ENCODE data around the gene TDRD1. TPM values are rescaled to one million over a fixed set of nuclear protein-coding genes. Genes with fewer than 3 reads are reported as not detected.

TDRD1 gene
- total RNA-seq, 1 experiment from 2014 or later: not detected

- Histone ChIP-seq H3K4me3 (ENCODE audit: low read length) (no peak overlapping the region), H4K20me1 (ENCODE audit: insufficient read depth, low read depth, low read length) (no peaks in the 10 kb centered on the region), H3K9me3 (ENCODE audit: low read length) (no peaks in the 10 kb centered on the region), H3K27me3 (ENCODE audit: low read length) (no peaks in the 10 kb centered on the region), H3K4me1 (ENCODE audit: low read length) (0 out of 2 replicates have a peak, but pooled peaks cover 4% of the 10 kb centered on the region), H3K9me2 (replicated peaks; ENCODE audit: insufficient read depth, low read length) (no peaks in the 10 kb centered on the region), H3K79me2 (ENCODE audit: low read length) (no peaks in the 10 kb centered on the region), H3K36me3 (ENCODE audit: insufficient read depth, low read length) (no peaks in the 10 kb centered on the region), H2AFZ (ENCODE audit: low read length) (no peak overlapping the region), H3K27ac (ENCODE audit: low read length) (no peak overlapping the region), H3K4me2 (ENCODE audit: low read depth, low read length, poor library complexity, severe bottlenecking) (no peak overlapping the region), H3K9ac (ENCODE audit: low read length) (no peak overlapping the region)
- no peak for DNase-seq
These were observed 23.7 kb downstream of the TDRD1 start for GRCh38 chr10:114202812-114203211.

- Histone ChIP-seq H3K9ac (ENCODE audit: low read length) (no peak overlapping the region), H3K27ac (ENCODE audit: low read length) (no peak overlapping the region), H3K4me2 (ENCODE audit: low read depth, low read length, poor library complexity, severe bottlenecking) (no peak overlapping the region), H3K9me2 (replicated peaks; ENCODE audit: insufficient read depth, low read length) (no peaks in the 10 kb centered on the region), H3K79me2 (ENCODE audit: low read length) (no peaks in the 10 kb centered on the region), H3K4me1 (ENCODE audit: low read length) (0 out of 2 replicates have a peak, but pooled peaks cover 4% of the 10 kb centered on the region), H3K27me3 (ENCODE audit: low read length) (no peaks in the 10 kb centered on the region), H2AFZ (ENCODE audit: low read length) (no peak overlapping the region), H3K4me3 (ENCODE audit: low read length) (no peak overlapping the region), H4K20me1 (ENCODE audit: insufficient read depth, low read depth, low read length) (no peaks in the 10 kb centered on the region), H3K36me3 (ENCODE audit: insufficient read depth, low read length) (no peaks in the 10 kb centered on the region), H3K9me3 (ENCODE audit: low read length) (no peaks in the 10 kb centered on the region)
- DNase-seq: no peak
These were observed 27.7 kb downstream of the TDRD1 start for GRCh38 chr10:114206902-114207301.

DNA sequence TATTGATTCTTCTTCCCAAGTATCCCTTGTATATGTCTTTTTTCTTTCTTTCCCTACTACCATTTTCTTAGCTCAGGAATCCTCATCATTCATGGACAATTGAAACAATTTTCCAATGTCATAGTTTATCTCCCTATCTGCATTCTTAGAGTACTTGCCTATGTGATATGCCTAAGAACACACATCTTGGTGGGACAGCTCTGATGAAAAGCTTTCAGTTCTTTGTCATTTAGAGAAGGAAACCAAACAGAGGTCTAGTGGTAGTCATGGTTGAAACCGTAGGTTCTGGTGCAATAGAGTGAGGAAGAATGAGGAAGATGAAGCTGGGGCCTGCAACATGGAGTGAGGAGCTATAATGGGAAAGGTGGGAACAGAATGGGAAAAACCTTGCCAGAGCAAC is 28.2 kb downstream of the TDRD1 start:
- no peaks in the 10 kb centered on the region for H3K36me3 ChIP-seq (ENCODE audit: insufficient read depth, low read length)
- H3K27me3 ChIP-seq (ENCODE audit: low read length): no peaks in the 10 kb centered on the region
- no peaks in the 10 kb centered on the region for H3K9me3 ChIP-seq (ENCODE audit: low read length)
- 0 out of 2 replicates have a peak, but pooled peaks cover 4% of the 10 kb centered on the region for H3K4me1 ChIP-seq (ENCODE audit: low read length)
- no peaks in the 10 kb centered on the region for H3K9me2 ChIP-seq (replicated peaks; ENCODE audit: insufficient read depth, low read length)
- no peak overlapping the region for H3K4me2 ChIP-seq (ENCODE audit: low read depth, low read length, poor library complexity, severe bottlenecking)
- H3K4me3 ChIP-seq (ENCODE audit: low read length): no peak overlapping the region
- H3K79me2 ChIP-seq (ENCODE audit: low read length): no peaks in the 10 kb centered on the region
- no peaks in the 10 kb centered on the region for H4K20me1 ChIP-seq (ENCODE audit: insufficient read depth, low read depth, low read length)
- no peak for DNase-seq
- no peak overlapping the region for H3K9ac ChIP-seq (ENCODE audit: low read length)
- no peak overlapping the region for H2AFZ ChIP-seq (ENCODE audit: low read length)
- H3K27ac ChIP-seq (ENCODE audit: low read length): no peak overlapping the region

- no peaks in the 10 kb centered on the region for H4K20me1 ChIP-seq (ENCODE audit: insufficient read depth, low read depth, low read length)
- no peak overlapping the region for H3K27ac ChIP-seq (ENCODE audit: low read length)
- no peaks in the 10 kb centered on the region for H3K79me2 ChIP-seq (ENCODE audit: low read length)
- H3K9me3 ChIP-seq (ENCODE audit: low read length): no peaks in the 10 kb centered on the region
- H2AFZ ChIP-seq (ENCODE audit: low read length): no peak overlapping the region
- no peak overlapping the region for H3K9ac ChIP-seq (ENCODE audit: low read length)
- H3K4me1 ChIP-seq (ENCODE audit: low read length): 0 out of 2 replicates have a peak, but pooled peaks cover 3% of the 10 kb centered on the region
- H3K36me3 ChIP-seq (ENCODE audit: insufficient read depth, low read length): no peaks in the 10 kb centered on the region
- H3K27me3 ChIP-seq (ENCODE audit: low read length): no peaks in the 10 kb centered on the region
- no peak overlapping the region for H3K4me2 ChIP-seq (ENCODE audit: low read depth, low read length, poor library complexity, severe bottlenecking)
- no peak overlapping the region for H3K4me3 ChIP-seq (ENCODE audit: low read length)
- DNase-seq: no peak
- no peaks in the 10 kb centered on the region for H3K9me2 ChIP-seq (replicated peaks; ENCODE audit: insufficient read depth, low read length)
These were observed 29.2 kb downstream of the TDRD1 start for GRCh38 chr10:114208351-114208750.

- H4K20me1 ChIP-seq (ENCODE audit: insufficient read depth, low read depth, low read length): no peaks in the 10 kb centered on the region
- no peaks in the 10 kb centered on the region for H3K79me2 ChIP-seq (ENCODE audit: low read length)
- H3K9me2 ChIP-seq (replicated peaks; ENCODE audit: insufficient read depth, low read length): no peaks in the 10 kb centered on the region
- H3K27me3 ChIP-seq (ENCODE audit: low read length): no peaks in the 10 kb centered on the region; the same call in 1 of the 2 replicates
- H3K9ac ChIP-seq (ENCODE audit: low read length): no peak overlapping the region
- no peak overlapping the region for H2AFZ ChIP-seq (ENCODE audit: low read length)
- no peaks in the 10 kb centered on the region for H3K4me1 ChIP-seq (ENCODE audit: low read length)
- H3K9me3 ChIP-seq (ENCODE audit: low read length): no peaks in the 10 kb centered on the region
- H3K36me3 ChIP-seq (ENCODE audit: insufficient read depth, low read length): no peaks in the 10 kb centered on the region
- no peak overlapping the region for H3K27ac ChIP-seq (ENCODE audit: low read length)
- no peak for DNase-seq
- no peak overlapping the region for H3K4me3 ChIP-seq (ENCODE audit: low read length)
- H3K4me2 ChIP-seq (ENCODE audit: low read depth, low read length, poor library complexity, severe bottlenecking): no peak overlapping the region
These were observed 33.0 kb downstream of the TDRD1 start for GRCh38 chr10:114212153-114212552.

GRCh38 chr10:114215033-114215432 is 35.9 kb downstream of the TDRD1 start:
- Histone ChIP-seq H3K27ac (ENCODE audit: low read length) (no peak overlapping the region), H3K9me3 (ENCODE audit: low read length) (no peaks in the 10 kb centered on the region), H3K9ac (ENCODE audit: low read length) (no peak overlapping the region), H3K4me2 (ENCODE audit: low read depth, low read length, poor library complexity, severe bottlenecking) (no peak overlapping the region), H3K9me2 (replicated peaks; ENCODE audit: insufficient read depth, low read length) (no peaks in the 10 kb centered on the region), H3K4me1 (ENCODE audit: low read length) (no peaks in the 10 kb centered on the region), H2AFZ (ENCODE audit: low read length) (no peak overlapping the region), H3K36me3 (ENCODE audit: insufficient read depth, low read length) (no peaks in the 10 kb centered on the region), H3K27me3 (ENCODE audit: low read length) (no peaks in the 10 kb centered on the region; the same call in 1 of the 2 replicates), H3K4me3 (ENCODE audit: low read length) (no peak overlapping the region), H4K20me1 (ENCODE audit: insufficient read depth, low read depth, low read length) (no peaks in the 10 kb centered on the region), H3K79me2 (ENCODE audit: low read length) (no peaks in the 10 kb centered on the region)
- no peak for DNase-seq

- no peaks in the 10 kb centered on the region for H3K9me3 ChIP-seq (ENCODE audit: low read length)
- H3K36me3 ChIP-seq (ENCODE audit: insufficient read depth, low read length): no peaks in the 10 kb centered on the region
- H3K4me3 ChIP-seq (ENCODE audit: low read length): no peak overlapping the region
- no peak overlapping the region for H3K4me2 ChIP-seq (ENCODE audit: low read depth, low read length, poor library complexity, severe bottlenecking)
- H3K79me2 ChIP-seq (ENCODE audit: low read length): no peaks in the 10 kb centered on the region
- no peak overlapping the region for H3K9ac ChIP-seq (ENCODE audit: low read length)
- no peaks in the 10 kb centered on the region for H3K9me2 ChIP-seq (replicated peaks; ENCODE audit: insufficient read depth, low read length)
- H2AFZ ChIP-seq (ENCODE audit: low read length): no peak overlapping the region
- peaks cover 5% of the 10 kb centered on the region for H3K4me1 ChIP-seq (ENCODE audit: low read length)
- no peak overlapping the region for H3K27ac ChIP-seq (ENCODE audit: low read length)
- no peaks in the 10 kb centered on the region for H4K20me1 ChIP-seq (ENCODE audit: insufficient read depth, low read depth, low read length)
- no peaks in the 10 kb centered on the region for H3K27me3 ChIP-seq (ENCODE audit: low read length)
- no peak for DNase-seq
These were observed 41.1 kb downstream of the TDRD1 start for GRCh38 chr10:114220281-114220680.

DNA sequence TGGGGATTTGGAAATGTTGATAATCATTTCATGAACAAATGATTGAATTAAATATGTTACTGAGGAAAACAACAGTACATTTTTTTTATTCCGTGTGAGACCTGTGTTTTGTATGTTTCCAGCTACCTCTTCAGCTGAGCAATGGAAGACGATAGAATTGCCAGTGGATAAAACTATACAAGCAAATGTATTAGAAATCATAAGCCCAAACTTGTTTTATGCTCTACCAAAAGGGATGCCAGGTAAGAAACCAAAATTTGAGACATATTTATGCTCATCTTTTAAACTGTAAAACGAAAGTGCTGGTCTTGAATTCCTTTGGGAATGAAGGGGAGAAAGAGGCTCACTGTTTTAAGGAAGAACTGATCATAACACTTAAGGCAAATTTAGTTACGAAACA is 42.1 kb downstream of the TDRD1 start:
- DNase-seq: no peak
- no peak overlapping the region for H3K4me2 ChIP-seq (ENCODE audit: low read depth, low read length, poor library complexity, severe bottlenecking)
- no peaks in the 10 kb centered on the region for H3K27me3 ChIP-seq (ENCODE audit: low read length)

GRCh38 chr10:114223066-114223465 is 43.9 kb downstream of the TDRD1 start:
- no peaks in the 10 kb centered on the region for H3K9me2 ChIP-seq (replicated peaks; ENCODE audit: insufficient read depth, low read length)
- H3K9ac ChIP-seq (ENCODE audit: low read length): no peak overlapping the region
- no peak overlapping the region for H2AFZ ChIP-seq (ENCODE audit: low read length)
- no peaks in the 10 kb centered on the region for H3K9me3 ChIP-seq (ENCODE audit: low read length)
- no peaks in the 10 kb centered on the region for H4K20me1 ChIP-seq (ENCODE audit: insufficient read depth, low read depth, low read length)
- H3K27ac ChIP-seq (ENCODE audit: low read length): no peak overlapping the region
- H3K4me1 ChIP-seq (ENCODE audit: low read length): peaks cover 6% of the 10 kb centered on the region
- no peaks in the 10 kb centered on the region for H3K79me2 ChIP-seq (ENCODE audit: low read length)
- no peak for DNase-seq
- H3K4me3 ChIP-seq (ENCODE audit: low read length): no peak overlapping the region
- no peaks in the 10 kb centered on the region for H3K36me3 ChIP-seq (ENCODE audit: insufficient read depth, low read length)
- H3K27me3 ChIP-seq (ENCODE audit: low read length): no peaks in the 10 kb centered on the region
- H3K4me2 ChIP-seq (ENCODE audit: low read depth, low read length, poor library complexity, severe bottlenecking): no peak overlapping the region

More for the DNA sequence above, 42.1 kb downstream of the TDRD1 start:
- Histone ChIP-seq H3K79me2 (ENCODE audit: low read length) (no peaks in the 10 kb centered on the region), H3K4me1 (ENCODE audit: low read length) (peaks cover 6% of the 10 kb centered on the region), H3K27ac (ENCODE audit: low read length) (no peak overlapping the region), H2AFZ (ENCODE audit: low read length) (no peak overlapping the region), H3K36me3 (ENCODE audit: insufficient read depth, low read length) (no peaks in the 10 kb centered on the region), H3K9me3 (ENCODE audit: low read length) (no peaks in the 10 kb centered on the region), H3K9me2 (replicated peaks; ENCODE audit: insufficient read depth, low read length) (no peaks in the 10 kb centered on the region), H4K20me1 (ENCODE audit: insufficient read depth, low read depth, low read length) (no peaks in the 10 kb centered on the region), H3K4me3 (ENCODE audit: low read length) (no peak overlapping the region), H3K9ac (ENCODE audit: low read length) (no peak overlapping the region)

Measured in Karpas-422 (cell line).